Measurements from ENCODE around the gene ITM2C. TPM values are rescaled to one million over a fixed set of nuclear protein-coding genes. Genes with fewer than 3 reads are reported as not detected.

Gene ITM2C
- total RNA-seq, 3 donors from 2014 or later, result 1,048 to 2,192 (median 2,113) TPM

DNA sequence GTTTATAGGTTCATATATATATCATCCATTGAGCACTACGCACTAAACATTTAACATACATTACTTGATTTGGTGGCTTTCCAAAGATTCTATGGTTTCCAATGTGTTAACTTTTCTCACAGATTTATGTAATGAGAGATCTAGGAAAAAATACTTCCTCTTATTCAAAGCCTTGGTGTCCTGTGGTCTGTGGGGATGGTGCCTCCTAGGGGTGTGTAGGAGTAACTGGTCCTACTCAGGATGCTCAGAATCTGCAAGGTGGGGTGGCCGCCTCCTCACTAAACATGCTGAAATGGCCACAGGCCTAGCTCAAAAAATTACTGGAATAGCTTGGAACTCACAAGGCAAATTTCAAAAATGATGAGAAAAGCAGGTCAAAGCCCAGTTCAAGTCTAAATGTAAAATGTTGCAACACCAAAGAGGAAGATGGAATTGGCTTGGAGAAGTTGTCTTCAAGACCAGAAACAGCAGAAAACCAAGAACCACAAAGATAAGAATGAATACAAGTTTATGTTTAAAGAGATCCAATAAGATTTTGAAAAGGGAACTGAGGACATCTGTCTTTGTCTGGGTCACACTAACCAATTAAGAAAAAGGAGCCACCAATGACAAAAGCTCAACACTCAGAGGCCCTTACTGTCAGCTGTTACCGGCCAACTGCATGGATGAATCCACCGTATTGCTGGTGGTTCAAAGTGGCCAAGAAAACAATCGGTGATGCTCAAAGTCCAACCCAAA lies 48.8 kb downstream of the ITM2C start:
- no peaks in the 10 kb centered on the region for H3K9me3 ChIP-seq
- DNase-seq (peak; percentile 49 to 70 (median 59)), ATAC-seq (peak; percentile 77)
- no peak overlapping the region for H3K4me3 ChIP-seq
- intact Hi-C loops (cut with DNase I, micrococcal nuclease), result loop anchor here in 1 of 2 donors (10.0 kb wide), 1 partner anchor 59 kb away; no protein-coding TSS in a partner anchor
- peaks cover 3% of the 10 kb centered on the region for H3K4me1 ChIP-seq (ENCODE audit: low read depth)
- TF ChIP-seq, protein P1, sequence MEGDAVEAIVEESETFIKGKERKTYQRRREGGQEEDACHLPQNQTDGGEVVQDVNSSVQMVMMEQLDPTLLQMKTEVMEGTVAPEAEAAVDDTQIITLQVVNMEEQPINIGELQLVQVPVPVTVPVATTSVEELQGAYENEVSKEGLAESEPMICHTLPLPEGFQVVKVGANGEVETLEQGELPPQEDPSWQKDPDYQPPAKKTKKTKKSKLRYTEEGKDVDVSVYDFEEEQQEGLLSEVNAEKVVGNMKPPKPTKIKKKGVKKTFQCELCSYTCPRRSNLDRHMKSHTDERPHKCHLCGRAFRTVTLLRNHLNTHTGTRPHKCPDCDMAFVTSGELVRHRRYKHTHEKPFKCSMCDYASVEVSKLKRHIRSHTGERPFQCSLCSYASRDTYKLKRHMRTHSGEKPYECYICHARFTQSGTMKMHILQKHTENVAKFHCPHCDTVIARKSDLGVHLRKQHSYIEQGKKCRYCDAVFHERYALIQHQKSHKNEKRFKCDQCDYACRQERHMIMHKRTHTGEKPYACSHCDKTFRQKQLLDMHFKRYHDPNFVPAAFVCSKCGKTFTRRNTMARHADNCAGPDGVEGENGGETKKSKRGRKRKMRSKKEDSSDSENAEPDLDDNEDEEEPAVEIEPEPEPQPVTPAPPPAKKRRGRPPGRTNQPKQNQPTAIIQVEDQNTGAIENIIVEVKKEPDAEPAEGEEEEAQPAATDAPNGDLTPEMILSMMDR (IDR thresholded peaks at IDR 0.05), result peak; percentile 52
- H3K36me3 ChIP-seq (ENCODE audit: low read depth), result no peaks in the 10 kb centered on the region

DNA sequence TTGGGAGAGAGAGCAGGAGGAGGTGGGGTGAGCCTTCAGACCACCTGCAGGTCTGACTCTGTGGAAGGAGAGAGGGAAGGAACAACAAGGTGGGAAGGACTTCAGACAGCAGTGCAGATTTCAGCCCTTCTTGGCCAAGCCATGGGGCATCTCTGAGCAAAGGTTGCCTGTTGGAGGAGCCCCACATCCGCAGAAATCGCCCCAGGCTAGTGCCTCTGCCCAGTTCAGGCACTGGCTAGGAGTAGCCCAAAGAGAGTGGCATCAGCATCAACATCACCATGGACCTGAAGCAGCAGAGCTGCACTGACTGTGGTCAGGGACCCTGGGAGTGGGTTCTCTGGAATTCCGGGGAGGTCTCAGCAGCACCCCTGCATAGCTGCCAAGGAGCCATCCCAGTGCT lies 50.1 kb downstream of the ITM2C start:
- ATAC-seq (no peak), DNase-seq (peak in 1 of 3 donors; percentile 15)
- TF ChIP-seq, protein P1 (IDR thresholded peaks at IDR 0.05), result no peak
- no peak overlapping the region for H3K4me3 ChIP-seq
- H3K36me3 ChIP-seq (ENCODE audit: low read depth), result no peaks in the 10 kb centered on the region
- no peaks in the 10 kb centered on the region for H3K9me3 ChIP-seq
- intact Hi-C loops (cut with DNase I, micrococcal nuclease), result loop anchor here in 1 of 2 donors (10.0 kb wide), 1 partner anchor 60 kb away; no protein-coding TSS in a partner anchor
- no peaks in the 10 kb centered on the region for H3K4me1 ChIP-seq (ENCODE audit: low read depth)

DNA sequence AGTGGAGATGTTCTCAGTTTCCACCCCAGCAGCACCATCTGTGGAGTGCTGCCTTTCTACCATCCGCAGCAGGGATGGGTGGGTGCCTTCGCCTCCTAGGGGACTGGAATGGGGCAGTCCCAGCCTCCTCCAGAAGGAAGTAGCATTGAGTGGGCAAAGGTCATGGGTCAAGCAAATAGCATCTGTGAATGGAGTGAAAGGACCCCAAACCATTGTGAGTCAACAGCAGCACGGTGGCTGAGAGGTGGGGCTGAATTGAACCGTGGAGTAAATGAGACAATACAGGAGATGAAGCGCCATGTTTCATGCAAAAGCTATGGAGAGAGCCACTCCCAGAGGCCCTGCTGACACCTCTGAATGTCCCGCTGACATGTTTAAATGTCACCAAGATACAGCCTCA lies 50.6 kb downstream of the ITM2C start:
- no peak for ATAC-seq
- TF ChIP-seq, protein P1 (IDR thresholded peaks at IDR 0.05), result no peak
- intact Hi-C loops (cut with DNase I, micrococcal nuclease), result loop anchor here in 1 of 2 donors (10.0 kb wide), 1 partner anchor 61 kb away; no protein-coding TSS in a partner anchor
- no peaks in the 10 kb centered on the region for H3K36me3 ChIP-seq (ENCODE audit: low read depth)
- no peaks in the 10 kb centered on the region for H3K9me3 ChIP-seq
- H3K4me1 ChIP-seq (ENCODE audit: low read depth), result no peaks in the 10 kb centered on the region
- H3K4me3 ChIP-seq, result no peak overlapping the region
- no peak for DNase-seq

DNA sequence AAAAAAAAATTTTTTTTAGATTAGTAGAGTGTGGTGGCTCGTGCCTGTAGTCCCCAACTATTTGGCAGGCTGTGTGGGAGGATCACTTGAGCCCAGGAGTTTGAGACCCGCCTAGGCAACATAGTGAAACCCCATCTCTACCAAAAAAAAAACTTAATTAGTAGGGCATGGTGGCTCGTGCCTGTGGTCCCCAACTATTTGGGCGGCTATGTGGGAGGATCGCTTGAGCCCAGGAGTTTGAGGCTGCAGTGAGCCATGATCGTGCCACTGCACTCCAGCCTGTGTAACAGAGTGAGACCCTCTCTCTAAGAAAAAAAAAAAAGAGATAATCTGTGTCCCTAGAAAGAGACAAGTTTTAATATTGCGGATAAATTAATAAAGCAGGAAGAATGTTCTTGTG lies 51.5 kb downstream of the ITM2C start:
- no peak for DNase-seq
- intact Hi-C loops (cut with DNase I, micrococcal nuclease), result loop anchor here in 1 of 2 donors (10.0 kb wide), 1 partner anchor 61 kb away; no protein-coding TSS in a partner anchor
- TF ChIP-seq, protein P1 (IDR thresholded peaks at IDR 0.05), result no peak
- H3K4me1 ChIP-seq (ENCODE audit: low read depth), result no peaks in the 10 kb centered on the region
- no peak for ATAC-seq
- no peaks in the 10 kb centered on the region for H3K36me3 ChIP-seq (ENCODE audit: low read depth)
- H3K4me3 ChIP-seq, result no peak overlapping the region
- no peaks in the 10 kb centered on the region for H3K9me3 ChIP-seq

GRCh38 chr2:230919240-230919639 lies 54.5 kb downstream of the ITM2C start:
- Histone ChIP-seq H3K4me1 (ENCODE audit: low read depth) (no peaks in the 10 kb centered on the region), H3K36me3 (ENCODE audit: low read depth) (no peaks in the 10 kb centered on the region), H3K9me3 (no peaks in the 10 kb centered on the region), H3K4me3 (no peak overlapping the region)
- ATAC-seq (no peak), DNase-seq (no peak)
- intact Hi-C loops (cut with DNase I, micrococcal nuclease), result loop anchor here in 1 of 2 donors (10.0 kb wide), 1 partner anchor 64 kb away; no protein-coding TSS in a partner anchor
- TF ChIP-seq, protein P1 (IDR thresholded peaks at IDR 0.05), result no peak

All from mucosa of descending colon (tissue), 3 donors.